C4-2B (cell line): ENCODE data around the gene FOXP1.

ENCODE experiments used
- CTCF ChIP-seq: fragments of 450-650 bp; conservative IDR thresholded peaks from 2 replicates; pipeline ENCODE4 v1.5.1; 2017; ENCODE audit warnings: mild to moderate bottlenecking
- ZFX ChIP-seq: fragments of 450-650 bp; IDR thresholded peaks from 2 replicates; pipeline ENCODE4 v1.6.1; 2017

GRCh38 chr3:71101014-71101413 is 482.5 kb downstream of the FOXP1 start:
- TF ChIP-seq CTCF: no peak
- no peak for TF ChIP-seq ZFX
